Dedifferentiated amniotic fluid mesenchymal stem cell (primary cell): Measurements from ENCODE around the gene MC4R.
"Not testable (repeated sequence)": the region's sequence is repeated elsewhere in the genome, so short reads cannot be mapped to it uniquely, and the experiment has no call there.

Experiments used
- DNase-seq: peaks from one replicate; pipeline ENCODE4 v3.0.0-alpha.2; 2016; ENCODE audit errors: extremely low spot score

MC4R gene

GRCh38 chr18:60372596-60372995, at the start of gene MC4R:
Gene MC4R, minus strand, starts transcription at chr18:60372775. Its CDS starts 426 bp downstream, at chr18:60372349.
- peak; percentile 81 for DNase-seq

GRCh38 chr18:60422306-60422705, 49.7 kb upstream of the MC4R start:
- not testable (repeated sequence) for DNase-seq

DNA sequence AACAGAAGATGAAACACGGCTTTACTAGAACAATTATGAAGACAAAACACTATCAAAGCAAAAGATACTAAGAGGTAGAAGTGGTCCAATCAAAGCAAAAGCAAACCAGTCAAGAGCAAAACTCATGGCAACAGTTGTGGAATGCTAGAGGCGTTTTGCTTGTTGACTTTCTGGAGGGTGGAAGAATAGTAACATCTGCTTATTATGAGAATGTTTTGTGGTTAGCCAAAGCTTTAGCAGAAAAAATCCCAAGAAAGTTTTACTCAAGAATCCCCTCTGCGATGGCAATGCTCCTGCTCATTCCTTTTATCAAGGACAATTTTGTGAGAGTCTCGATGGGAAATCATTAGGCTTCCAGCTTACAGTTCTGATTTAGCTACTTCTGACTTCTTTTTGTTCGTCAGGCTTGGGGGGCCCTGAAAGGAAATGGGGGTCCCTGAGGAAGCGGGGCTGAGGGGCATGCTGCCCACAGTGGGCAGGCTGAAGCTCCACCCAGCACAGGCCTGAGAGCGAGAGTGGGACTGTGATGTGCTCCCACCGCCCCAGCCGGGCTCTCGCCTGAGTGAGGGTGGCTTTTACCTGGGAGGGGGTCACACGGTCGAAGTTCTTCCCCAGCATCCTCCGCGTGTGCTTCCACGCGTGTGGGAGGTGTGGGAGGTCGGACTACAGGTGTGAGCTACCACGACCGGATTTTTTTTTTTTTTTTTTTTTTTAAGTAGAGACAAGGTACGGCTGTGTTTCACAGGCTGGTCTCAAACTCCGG, 49.0 kb upstream of the MC4R start:
- DNase-seq = peak; percentile 19

GRCh38 chr18:60417946-60418345, 45.4 kb upstream of the MC4R start:
- no peak for DNase-seq

DNA sequence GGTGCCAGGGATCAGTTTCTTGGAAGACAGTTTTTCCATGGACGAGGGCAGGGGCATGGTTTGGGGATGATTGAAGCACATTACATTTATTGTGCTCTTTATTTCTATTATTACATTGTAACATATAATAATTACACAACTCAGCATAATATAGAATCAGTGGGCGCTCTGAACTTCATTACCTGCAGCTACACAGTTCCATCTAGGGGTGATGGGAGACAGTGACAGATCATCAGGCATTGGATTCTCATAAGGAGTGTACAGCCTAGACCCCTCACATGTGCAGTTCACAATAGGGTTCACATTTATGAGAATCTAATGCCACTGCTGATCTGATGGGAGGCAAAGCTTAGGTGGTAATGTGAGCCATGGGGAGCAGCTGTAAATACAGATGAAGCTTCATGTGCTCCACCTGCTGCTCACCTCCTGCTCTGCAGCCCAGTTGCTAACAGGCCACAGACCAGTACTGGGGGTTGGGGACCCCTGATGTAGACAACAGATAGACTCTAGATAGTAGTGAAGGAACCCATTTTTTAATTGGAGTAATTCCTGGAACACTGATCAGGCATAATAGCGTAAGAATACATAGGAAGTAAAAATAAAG, 41.5 kb upstream of the MC4R start:
- no peak for DNase-seq

- DNase-seq = no peak
Observed at GRCh38 chr18:60411715-60412114, 39.1 kb upstream of the MC4R start.

DNA sequence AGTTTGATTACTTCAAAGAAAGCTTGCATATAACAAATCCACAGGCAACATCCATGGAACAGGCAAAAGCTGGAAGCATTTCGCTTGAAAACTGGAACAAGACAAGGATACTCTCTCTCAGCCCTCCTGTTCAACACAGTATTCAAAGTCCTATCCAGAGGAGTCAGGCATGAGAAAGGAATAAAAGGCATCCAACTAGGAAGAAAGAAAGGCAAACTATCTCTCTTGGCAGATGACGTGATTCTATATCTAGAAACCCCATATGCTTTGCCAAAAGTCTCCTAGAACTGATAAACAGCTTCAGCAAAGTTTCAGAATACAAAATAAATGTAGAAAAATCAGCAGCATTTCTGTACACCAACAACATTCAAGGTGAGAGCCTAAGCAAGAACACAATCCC, 34.1 kb upstream of the MC4R start:
- DNase-seq = no peak

DNA sequence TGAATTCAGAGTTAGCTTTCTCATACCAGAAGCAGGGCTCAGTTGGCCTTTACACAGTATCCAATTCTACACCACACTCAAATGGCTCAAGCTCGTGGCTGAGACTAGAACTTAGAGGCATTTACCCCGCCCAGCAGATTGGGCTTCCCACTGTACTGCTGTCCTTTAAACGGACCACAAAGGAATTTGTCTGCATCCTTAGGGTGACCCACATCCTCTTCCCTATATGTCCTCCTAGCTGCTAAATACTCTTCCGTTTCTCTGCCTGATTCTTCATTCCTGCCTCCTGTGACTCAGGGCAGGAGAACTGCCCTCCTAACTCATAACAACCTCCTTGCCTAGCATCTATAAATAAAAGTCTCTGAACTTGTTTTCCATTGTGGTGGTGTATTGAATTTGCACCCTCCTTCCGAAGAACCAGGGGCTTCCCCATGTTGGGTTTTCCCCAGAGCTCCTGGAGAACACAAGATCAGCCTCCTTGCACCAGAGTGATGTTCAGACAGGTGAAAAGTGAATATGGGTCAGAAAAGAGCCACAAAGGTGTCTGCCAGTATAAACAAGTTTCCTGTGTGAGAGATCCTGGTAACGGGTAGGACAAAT, 32.0 kb upstream of the MC4R start:
- DNase-seq = no peak

GRCh38 chr18:60401346-60401745, 28.8 kb upstream of the MC4R start:
- no peak for DNase-seq

DNA sequence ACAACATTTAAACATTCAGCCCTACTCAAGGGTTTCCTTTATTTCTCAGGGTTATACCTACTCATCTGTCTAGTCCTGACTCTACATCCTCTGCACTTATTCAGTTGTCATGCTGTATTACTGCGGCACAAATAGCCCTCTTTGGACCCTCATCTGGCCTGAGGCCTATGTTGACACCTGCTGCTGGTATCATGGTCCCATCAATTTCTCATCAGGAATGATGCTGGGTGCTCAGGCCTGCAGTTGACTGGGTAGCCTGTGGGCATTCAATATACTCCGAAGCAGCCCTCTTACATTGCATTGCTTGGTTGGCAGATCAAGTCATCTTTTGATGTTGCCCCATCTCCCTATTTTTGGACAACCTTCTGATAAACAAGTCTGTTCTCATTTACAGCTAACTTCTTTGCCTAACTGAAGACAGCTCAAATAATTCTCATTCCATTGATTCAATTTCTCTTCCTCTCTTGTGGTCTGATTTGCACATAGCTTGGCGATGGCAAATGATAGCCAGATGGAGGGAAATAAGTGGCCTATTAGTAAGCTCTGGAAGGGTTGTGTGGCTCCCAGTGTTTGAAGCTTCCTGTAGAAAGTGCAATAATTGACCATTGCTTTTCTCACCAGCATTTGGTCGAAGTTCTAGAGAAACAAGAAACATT, 19.1 kb upstream of the MC4R start:
- DNase-seq = no peak

DNA sequence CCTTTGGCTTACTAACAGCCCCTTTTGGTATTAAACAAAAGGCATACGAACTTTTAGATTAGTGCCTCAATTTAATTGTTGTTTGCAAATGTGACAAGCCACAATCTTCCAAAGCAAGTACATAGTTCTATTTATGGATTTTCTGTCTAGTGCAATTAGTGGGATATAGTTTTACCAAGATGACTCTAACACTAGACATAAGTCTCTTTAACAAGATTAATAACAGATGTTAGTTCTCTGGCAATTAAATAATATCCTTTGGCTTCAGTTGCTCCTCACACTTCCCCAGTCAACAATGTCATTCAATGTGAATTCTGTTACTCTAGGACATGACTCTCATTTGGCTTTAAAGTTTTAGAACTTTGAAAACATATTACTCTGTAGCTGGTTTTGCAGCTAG, 16.7 kb upstream of the MC4R start:
- no peak for DNase-seq

DNA sequence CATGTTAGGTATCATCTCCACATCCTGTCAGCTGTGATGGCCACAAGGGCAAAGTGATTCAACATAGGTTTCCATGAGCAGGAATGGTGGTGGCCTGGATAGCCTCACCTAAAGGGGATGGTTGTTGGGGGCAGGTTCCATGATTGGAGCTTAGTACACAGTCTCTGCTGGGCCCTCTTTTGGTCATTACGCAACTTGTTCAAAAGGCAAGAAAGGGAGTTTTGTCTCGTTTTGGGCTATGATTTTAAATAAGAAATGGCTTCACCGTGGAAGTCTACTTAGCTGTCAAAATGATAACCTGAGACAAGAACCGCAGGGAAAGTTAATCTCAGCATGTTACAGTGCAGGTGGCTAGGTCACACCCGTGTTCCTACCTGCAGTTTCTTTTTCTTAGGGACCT, 13.1 kb upstream of the MC4R start:
- DNase-seq = no peak

DNA sequence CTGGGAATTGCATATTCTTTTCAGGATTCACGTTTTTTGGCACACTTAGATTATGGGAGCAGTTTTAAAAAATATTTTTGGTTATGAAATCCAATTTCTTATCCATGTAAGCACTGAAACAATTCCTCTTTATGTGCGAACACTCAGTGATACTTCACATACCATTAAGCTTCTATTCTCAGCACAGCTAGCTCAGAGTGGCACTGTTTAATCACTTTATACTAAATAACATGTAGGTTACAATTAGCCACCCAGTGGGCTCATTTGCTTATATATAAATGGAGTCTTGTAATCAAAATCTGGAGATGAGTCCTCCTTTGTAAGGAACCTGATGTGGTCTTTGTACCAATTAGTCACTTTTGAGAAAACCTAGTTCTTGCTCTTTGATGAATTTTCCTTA, 11.3 kb upstream of the MC4R start:
- DNase-seq = no peak

- DNase-seq = no peak
Observed at GRCh38 chr18:60377778-60378469, 5.3 kb upstream of the MC4R start.

GRCh38 chr18:60372132-60372531, 443 bp downstream of the MC4R start:
- no peak for DNase-seq

DNA sequence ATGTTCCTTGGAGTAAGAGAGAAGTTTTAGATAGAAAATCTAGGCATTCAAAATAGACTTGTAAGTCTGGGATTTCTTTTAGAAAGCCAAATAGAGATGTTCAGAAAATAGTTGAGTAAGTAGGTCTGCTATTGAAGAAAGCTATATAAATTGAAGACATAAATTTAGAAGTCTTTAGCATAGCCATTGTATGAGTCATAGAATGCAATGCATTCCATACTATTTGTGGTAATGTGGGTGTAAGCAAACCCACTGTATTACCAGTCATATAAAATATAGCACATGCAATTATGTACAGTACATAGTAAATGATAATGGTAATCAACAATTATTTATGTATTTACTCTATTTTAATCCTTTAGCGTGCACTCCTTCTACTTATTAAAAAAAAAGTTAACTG, 14.1 kb downstream of the MC4R start:
- DNase-seq = peak; percentile 22

DNA sequence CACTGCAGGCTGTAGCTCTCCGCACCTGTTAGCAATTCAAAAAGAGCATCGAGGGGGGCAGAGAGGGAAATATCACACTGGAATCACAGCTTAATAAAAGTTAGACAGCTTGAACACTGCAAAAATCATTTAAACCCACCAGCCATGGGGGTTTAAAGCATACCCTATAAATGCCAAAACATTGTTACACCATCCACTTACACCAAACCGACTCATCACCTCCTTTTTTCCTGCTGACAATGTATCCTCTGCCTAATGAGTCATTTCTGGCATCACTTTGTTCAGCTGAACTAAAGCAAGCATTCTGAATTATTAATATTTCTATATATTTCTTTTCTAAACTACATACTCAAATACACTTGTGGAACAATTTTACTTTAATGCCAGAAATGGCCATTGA, 21.6 kb downstream of the MC4R start:
- DNase-seq = no peak

DNA sequence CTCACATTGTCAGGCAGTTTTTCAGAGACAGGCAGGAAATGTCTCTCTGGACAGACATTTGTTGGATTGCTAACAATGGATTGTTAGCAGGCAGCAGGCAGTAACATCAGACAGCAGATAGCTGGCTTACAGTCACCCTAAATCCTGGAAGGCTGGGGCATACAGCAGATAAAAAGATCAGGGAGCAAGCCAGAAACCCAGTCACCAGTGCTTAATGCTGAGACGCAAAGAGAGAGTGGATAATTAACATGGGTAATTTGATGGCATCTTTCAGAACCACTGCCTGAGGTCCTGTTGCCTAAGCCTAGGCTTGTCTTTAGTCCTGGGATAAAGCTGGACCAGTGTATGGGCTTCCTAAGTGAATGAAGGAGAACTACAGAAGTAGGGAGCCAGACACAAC, 22.4 kb downstream of the MC4R start:
- DNase-seq = no peak

GRCh38 chr18:60347526-60348045, 25.0 kb downstream of the MC4R start:
- DNase-seq = no peak

GRCh38 chr18:60339018-60339417, 33.6 kb downstream of the MC4R start:
- DNase-seq = no peak

DNA sequence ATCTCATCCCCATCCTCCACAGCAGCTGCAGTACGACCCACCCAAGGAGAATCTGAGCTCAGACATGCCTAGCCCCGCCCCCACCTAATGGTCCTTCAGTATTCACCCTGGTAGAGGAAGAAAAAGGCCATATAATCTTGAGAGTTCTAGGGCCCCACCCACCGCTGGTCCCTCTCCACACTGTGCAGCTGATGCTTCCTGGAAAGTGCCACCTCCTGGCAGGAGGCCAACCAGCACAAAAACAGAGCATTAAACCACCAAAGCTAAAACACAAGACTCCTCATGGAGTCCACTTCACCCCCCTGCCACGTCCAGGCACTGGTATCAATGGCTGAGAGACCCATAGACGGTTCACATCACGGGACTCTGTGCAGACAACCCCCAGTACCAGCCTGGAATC, 40.7 kb downstream of the MC4R start:
- DNase-seq = no peak

GRCh38 chr18:60329131-60329530, 43.4 kb downstream of the MC4R start:
- DNase-seq = no peak
